Loucy (cell line): ENCODE measurements around the gene GPR150.

Experiments used
- EZH2phosphoT487 ChIP-seq: fragments of 200-600 bp; IDR thresholded peaks from 2 replicates; pipeline ENCODE4 v1.6.1; 2018; ENCODE audit warnings: antibody characterized with exemption, mild to moderate bottlenecking, moderate library complexity, borderline replicate concordance
- TF ChIP-seq, protein P1 (sequence below): fragments of 200-600 bp; sonication (generic); conservative IDR thresholded peaks from 2 replicates; pipeline ENCODE4 v1.5.1; 2014; ENCODE audit warnings: mild to moderate bottlenecking, antibody characterized with exemption, low read length

- TF ChIP-seq, protein P1, sequence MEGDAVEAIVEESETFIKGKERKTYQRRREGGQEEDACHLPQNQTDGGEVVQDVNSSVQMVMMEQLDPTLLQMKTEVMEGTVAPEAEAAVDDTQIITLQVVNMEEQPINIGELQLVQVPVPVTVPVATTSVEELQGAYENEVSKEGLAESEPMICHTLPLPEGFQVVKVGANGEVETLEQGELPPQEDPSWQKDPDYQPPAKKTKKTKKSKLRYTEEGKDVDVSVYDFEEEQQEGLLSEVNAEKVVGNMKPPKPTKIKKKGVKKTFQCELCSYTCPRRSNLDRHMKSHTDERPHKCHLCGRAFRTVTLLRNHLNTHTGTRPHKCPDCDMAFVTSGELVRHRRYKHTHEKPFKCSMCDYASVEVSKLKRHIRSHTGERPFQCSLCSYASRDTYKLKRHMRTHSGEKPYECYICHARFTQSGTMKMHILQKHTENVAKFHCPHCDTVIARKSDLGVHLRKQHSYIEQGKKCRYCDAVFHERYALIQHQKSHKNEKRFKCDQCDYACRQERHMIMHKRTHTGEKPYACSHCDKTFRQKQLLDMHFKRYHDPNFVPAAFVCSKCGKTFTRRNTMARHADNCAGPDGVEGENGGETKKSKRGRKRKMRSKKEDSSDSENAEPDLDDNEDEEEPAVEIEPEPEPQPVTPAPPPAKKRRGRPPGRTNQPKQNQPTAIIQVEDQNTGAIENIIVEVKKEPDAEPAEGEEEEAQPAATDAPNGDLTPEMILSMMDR = no peak
- no peak for TF ChIP-seq EZH2phosphoT487
Measured at GRCh38 chr5:95662946-95663345, 43.1 kb downstream of the GPR150 start.
